ENCODE results near the gene LRRC4.

DNA sequence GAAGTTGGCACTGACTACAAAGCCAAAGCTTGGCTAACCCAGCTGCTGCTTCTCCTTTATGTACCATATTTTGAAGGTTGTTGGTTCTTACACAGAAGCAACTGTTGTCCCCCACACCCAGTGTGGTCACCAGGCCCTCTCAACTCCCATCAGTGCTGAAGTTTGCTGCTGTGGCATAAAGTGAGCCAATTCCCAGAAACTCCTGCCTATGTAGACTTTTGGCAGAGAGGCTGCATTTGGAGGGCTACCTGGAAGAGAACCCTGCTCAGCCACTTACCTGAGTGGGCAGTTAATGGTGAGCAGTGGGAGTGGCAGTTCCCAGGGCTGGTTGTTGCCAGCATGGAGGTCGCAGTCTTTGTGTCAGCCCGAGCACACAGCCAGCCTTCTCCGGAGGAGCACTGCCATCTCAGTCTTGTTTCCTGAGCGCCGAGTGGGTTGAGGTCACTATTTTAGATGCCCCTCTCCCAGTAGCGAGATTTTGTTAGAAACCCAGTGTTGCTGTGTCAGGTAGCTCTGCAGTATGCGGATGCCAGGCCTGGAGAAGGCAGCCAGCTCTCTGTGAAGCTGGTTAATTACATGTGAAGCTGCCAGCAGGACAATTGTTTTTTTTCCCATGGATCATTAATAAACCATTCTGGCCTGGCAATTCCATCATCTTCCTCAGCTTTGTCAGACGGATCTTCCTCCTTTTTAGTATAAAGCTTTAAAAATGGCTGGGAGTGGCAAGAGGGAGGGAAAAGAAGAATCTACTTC, 24.5 kb downstream of the LRRC4 start:
- TF ChIP-seq EZH2 (IDR thresholded peaks at IDR 0.05; ENCODE audit: insufficient read depth, poor library complexity, severe bottlenecking) (no peak), EZH2phosphoT487 (IDR thresholded peaks at IDR 0.05; ENCODE audit: insufficient read depth, low read depth) (no peak)

Measured in GM23248 (cell line).